Amygdala (tissue), 56 donors: ENCODE measurements around the gene RUNX2.

Source experiments
- DNase-seq, 56 donors: peaks; one replicate each; lab custom pipeline; 2025; lab: John Stamatoyannopoulos, UW

The RUNX2 gene

DNA sequence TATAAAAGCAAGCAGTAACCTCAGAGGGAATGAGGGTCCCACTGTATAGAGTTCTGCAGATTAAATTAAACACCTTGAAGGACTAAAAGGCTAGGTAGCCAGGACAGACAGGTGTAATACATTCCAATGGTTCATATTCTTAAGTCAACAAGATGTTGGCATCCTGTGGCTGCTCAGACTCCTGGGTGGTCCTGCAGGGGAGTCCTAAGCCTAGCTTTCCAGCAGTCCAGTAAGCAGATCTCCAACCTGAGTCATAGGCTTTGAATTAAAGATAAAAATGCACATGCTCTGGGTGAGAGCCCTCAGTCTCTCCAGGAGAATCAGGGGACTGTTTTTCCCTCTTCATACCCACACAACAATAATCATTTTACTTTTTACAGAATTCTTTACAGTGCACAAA lies 356.9 kb downstream of the RUNX2 start:
- no peak for DNase-seq

DNA sequence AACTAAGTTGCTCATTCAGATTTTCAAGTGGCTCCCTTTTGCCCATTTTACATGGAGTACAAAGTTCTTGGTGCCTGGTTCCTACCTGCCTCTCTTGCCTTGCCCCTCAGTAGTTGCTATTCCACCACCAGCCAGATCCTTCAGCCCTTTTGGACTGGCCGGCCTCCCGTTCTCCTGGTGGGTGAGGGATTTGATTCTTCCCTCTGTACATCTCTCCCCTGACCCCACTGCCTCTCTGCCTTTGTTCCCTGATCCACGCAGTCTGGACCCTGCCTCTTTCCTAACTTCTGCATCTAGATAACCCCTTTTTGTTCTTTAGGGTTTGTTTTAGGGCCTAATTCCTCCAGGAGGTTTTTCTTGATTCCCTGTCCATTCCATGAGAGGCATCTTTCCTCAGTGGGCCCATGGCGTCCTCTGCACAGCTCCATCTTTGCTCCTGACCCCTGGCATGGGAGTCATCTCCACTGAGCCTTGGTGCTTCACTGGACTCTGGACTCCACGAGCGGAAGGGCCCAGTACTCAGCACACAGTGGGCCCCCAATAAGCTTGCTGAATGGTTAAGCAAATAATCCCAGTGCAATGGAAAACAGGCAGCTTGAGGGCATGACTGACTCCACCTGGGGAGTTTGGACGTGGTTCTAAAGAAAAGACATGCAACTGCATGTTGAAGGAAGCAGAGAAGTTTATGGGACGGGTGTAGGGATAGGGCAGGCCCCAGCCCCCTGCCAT lies 358.9 kb downstream of the RUNX2 start:
- no peak for DNase-seq

DNA sequence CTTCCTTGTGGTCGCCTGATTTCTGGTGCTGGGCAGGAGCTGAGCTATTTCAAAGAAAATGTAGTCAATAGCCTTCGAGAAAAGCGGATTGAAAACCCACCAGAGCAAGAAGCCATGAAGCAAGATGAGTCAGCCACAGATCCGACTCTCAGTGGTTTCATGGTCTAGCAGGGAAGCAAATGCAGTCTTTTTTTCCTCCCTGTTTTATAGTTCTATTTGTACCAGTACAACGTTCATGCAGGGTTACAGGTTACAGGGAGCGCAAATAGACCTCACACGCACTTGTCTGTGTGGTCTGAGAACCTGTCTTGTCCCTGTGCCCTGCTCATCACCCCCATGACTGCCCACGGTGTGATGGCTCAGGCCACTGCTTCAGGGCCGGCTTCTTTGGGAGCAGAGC lies 359.4 kb downstream of the RUNX2 start:
- DNase-seq: no peak

DNA sequence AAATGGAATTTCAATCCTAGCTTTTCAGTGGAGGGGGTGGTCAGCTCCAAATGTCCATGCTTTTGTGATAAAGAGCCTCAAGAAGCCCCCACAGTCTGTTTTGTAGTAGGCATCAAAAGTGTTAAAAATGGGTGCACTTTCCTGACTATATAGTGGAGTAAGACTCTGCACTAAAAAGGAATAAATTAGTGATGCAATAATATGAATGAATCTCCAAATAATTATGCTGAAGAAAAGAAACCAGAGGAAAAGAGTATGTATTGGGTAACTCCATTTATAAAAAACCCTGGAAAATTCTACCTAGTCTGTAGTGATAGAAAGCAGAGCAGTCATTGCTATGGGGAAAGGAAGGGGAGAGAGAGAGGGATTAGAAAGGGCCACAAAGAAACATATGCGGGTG lies 360.1 kb downstream of the RUNX2 start:
- DNase-seq: no peak

DNA sequence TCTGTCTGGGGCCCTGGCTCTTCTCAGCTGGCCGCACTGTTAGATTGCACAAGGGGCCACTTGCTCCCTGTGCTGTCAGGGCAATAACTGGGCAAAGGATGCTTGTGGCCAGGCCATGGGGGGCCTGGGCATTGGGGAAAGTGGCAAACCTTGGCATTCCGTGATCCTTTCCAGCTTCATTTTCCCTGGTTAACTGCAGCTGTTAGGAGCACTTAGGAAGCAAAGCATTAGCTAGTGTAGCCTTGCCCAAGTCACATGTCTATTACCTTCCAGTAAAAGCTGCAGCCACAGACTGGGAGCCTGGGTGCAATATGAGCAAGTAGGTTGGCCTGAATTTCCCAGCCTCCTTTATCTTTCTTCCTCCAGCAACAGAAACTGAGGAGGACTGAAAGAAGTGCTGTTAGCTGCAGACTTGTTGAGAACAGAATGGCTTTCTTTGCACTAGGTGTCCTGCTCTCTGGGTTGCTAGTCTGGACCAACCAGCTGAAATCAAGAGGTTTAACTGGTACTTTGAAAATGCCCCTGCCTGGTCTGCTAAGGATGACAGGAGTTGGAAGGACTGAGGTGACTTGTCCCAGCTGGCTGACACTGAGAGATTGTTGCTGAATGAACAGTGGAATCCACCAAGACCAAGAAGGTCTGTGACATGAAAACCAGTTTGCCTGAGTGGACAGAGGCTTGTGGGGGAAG lies 361.9 kb downstream of the RUNX2 start:
- no peak for DNase-seq

DNA sequence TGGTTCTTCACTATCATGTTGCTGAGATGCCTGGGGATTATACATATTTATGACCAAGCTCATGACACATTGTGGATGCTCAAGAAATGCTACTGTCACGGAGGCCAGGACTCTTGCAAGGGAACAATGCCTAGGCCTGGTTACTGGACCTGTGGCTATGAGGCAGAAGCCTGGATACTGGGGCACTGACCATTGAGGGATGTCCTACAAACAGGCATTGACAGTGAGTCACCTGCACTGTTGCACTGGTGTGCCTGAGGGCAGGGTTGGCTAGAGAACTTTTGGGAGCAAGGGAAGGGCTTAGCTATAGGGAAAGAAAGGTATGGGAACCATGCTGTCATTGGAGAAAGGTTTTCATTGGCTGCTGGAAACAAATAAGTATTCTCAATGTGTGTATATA lies 362.7 kb downstream of the RUNX2 start:
- DNase-seq: no peak

DNA sequence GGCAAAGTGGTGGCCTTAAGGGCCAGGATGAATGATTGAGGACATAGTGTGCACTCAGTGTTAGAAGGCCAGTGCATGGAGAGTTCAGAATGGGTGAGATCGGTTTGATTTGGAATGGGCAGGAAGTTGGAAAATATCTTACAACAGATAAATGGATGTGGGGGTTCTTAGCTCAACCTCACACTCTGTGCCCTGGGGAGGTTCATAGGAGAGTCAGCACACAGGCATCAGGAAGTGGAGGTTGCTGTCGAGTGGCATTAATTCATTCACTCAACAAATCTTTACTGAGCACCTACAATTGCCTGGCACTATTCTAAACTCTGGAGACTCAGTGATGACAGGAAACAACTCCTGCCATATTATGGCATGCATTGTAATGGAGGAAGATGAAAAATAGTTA lies 363.3 kb downstream of the RUNX2 start:
- DNase-seq: no peak

DNA sequence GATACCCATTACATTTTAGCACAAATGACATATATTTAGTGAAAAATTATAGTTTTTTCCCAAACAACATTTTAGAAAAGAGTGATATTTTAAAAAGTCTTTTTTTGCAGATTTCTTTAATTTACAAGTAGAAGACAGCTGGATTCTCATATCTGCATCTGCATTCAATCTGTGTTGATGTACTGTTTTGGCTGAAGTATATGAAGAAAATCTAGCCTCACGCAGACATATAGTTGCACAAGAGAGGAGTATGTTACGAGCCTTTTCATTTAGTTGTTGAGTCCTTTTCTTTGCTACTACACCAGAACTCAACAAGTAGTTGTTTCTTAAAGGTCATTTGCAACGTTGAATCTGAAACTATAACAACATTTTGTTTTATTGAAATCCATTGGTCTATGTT lies 363.9 kb downstream of the RUNX2 start:
- no peak for DNase-seq

DNA sequence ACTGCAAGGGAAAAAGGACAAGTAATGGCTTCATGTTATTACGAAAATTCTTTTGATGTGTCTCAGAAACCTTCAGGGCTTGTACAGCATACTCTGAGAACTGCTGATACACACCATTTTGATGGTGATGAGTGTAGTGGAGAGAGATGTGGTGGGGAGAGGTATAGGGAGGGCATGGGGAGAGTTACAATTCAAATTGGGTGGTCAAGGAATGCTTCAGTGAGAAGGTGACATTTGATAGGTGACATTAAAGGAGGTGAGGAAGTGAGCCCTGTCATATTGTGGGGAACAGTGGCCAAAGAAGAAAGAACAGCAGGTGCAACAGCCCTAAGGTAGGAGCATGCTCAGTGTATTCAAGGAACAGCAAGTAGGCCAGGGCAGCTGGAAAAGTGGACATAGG lies 368.6 kb downstream of the RUNX2 start:
- no peak for DNase-seq

DNA sequence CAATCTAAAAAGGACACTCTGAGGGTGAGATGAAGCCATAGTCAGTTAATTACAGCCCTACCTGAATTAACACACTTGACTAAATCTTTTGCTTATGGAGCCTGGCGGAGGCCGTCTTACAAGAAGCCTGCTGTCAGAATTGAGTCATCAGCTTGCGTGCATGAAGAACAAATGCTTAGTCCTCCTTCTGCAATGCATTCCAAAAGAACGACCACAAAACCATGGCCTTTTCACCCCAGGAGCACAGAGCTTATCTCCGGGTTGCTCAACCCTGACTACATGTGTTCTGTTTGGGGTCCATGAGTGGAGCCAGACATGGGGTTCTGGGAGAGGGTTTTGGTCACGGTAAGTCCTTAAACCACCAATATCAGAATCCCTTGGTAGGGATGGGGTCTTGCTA lies 369.5 kb downstream of the RUNX2 start:
- DNase-seq: no peak

DNA sequence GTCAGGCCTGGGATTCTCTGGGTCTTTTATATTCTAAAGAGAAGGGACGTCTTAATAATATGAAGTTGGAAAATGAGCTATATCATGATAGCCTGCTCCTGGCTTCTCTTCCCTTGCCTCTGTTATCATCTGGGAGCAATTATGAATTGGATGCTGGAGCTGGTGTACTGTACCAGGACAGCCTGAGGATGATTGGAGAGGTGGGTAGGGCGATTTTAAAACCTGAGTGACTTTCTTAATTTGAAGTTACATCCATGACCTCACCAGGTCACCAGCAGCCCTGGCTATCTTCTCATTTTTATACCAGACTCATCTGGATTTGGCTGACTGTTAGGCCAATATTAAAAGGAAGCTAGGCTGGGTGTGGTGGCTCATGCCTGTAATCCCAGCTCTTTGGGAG lies 369.9 kb downstream of the RUNX2 start:
- no peak for DNase-seq

DNA sequence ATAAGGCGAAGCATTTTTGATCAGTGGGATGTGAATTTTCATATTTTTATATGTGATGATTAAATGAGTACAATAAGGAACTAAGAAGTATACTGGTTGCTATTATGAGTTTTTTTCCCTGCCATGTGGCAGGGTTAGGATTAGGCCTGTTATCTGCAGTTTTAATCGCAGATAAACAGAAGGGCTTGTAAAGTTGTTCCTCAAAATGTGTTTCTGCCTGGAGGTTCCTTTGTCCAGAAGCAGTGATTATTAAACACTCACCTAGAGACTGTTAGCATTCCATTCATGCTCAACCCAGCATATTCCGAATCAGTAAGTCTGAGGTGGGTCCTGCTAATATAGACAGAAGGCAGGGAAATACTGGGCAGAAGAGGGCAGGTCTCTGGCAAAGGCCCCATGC lies 371.5 kb downstream of the RUNX2 start:
- no peak for DNase-seq

DNA sequence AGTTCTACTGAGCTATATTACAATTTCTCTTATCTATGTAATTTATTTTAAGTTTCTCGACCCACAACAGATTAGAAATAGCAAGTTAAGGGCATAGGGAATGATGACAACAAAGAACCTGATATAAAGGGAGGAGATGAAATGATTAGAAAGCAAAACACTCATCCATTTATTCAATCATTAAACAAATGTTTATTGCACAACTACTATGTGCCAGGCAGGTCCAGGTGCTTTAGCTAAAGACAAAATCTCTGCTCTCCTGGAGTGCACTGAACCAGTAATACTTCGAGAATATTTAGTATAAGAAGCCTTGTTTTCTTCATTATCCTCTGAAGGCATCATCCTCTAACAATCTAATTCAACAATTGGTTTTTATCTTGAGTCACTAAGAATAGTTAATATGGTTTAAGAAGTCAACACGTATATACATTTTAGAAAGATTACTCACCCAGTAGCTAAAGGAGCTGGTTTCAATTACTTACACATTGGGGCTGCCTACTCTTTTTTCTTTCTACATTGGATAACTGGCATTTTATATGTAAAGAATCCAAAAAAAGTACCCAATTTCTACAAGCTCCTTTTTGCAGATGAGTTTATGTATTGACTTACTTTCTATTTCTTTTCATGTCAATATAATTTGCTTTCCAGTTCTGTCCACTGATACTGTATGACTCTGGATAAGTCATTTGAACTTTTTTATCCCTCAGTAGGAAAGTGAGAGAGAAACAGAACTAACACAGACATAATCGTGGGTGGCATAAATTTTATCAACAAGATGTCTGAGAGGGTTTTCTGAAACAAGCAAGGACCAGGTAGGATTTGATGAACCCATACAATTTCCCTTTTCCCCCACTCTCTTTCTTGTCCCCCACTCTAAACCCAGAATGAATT lies 375.0 kb downstream of the RUNX2 start:
- no peak for DNase-seq

DNA sequence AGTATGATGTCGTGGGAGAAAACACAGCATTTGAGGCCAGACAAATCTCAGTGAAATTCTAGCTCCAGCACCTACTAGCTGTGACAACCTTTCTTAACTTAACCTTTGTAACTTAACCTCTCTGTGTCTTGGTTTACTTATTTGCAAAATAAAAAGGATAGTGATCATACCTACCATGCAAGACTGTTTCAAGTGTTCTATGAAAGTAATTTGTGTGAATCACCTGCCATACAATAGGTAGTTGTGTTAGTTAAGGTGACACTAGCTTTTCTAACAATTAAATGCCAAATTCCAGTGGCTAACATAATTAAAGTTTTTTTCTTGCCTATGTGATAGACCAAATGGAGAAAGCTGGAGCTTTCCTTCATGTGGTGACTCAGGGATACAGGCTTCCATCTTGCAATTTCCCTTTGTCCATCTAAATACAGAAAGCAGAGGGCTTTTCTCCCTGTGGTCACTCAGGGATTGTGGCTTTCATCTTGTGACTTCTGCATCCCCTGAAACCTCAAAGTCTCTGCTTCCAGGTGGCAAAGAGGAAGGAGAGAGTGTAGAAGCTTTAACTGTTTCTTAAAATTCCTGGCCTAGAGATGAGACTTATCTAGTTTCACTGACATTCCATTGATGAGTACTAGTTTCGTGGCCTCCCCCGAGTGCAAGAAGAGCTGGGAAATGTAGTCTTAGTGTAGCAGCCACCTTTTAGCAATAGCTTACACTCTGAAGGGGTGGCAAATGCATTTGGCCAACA lies 376.1 kb downstream of the RUNX2 start:
- DNase-seq: no peak

DNA sequence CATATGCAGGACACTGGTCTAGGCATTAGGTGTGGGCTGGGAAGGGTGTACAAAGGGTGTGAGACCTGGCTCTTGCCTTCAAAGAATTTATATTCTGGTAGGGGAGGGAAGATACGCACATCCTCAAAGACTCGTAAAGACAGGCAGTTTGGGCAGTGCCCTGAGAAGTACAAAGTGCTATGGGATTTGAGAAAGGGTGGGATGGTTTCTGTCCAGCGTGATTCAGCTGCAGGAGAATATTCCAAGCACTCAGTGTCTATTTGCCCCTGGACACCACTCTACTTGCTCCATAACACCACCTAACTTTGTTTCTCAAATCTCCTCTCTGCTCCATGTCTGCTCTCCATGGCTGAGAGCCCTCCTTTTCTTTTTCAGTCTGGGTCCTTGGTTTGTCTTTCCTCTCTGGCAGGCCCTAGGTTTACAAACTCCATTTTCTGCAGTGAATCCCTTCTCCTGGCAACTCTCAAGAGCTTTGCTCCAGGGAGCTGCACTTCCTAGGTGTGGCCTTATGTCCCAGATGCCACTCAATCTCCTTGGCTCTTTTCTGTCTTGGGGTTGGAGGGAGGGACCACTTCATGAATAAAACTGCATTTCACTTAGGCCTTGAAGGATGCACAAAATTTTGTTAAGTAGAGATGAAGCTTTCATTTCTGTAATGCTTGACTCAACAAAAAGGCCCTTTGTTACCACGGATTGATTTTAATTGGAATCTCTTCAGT lies 377.2 kb downstream of the RUNX2 start:
- no peak for DNase-seq

DNA sequence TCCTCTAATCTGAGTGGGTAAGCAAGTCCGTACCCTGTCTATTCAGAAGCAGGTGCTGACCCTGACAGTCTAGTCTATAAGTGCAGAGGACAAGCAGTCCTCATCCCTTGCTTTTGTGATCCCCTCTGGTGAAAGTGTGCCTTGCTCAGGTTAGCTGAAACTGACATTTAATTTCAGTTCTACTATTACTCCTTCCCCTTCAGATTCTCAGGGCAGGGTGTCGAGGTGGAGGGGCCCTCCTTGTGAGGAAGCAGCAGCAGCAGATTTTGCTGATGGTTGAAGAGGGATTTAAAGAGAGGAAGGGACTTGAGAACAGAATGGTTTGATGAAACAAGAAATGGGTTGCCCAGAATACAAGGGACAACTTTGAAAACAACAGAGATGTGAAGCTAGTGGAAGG lies 378.2 kb downstream of the RUNX2 start:
- DNase-seq: no peak

DNA sequence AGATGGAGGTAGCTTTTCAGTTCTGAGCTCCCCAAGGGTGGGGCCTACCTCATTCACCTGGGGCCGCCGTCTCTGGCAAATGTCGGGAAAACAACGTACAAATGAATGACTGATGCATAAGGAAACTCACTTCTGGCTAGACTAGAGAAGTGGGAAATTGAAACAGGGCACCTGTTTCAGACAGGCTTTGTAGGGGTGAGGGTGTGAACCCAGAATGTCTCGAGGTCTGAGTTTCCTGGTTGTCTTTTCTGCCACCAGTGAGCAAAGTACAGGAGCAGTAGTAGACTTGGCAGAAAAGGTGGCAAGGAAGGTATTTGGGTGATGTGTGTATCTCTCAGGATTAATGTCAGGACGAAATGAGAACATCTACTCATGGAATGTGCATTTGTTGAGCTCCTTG lies 379.0 kb downstream of the RUNX2 start:
- no peak for DNase-seq

DNA sequence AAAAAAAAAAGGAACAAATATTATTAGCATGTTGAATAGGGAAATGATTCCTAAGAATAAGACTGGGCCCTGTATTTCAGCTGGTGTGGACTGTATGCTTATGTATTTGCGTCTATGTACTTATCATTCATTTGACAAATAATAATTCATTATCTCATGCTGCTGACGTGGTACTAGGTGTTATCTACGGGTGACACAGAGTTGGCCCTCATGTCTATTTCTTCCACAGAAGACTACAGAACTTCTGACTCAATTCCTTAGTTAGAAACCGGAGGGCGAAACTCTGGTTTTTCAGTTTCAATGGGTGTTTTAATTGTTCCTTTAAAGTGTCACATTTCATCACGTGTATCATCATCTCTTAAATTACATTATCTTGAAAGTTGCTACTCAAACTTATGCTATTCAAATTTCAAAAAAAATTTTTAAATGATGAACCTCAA lies 381.7 kb downstream of the RUNX2 start:
- DNase-seq: no peak

DNA sequence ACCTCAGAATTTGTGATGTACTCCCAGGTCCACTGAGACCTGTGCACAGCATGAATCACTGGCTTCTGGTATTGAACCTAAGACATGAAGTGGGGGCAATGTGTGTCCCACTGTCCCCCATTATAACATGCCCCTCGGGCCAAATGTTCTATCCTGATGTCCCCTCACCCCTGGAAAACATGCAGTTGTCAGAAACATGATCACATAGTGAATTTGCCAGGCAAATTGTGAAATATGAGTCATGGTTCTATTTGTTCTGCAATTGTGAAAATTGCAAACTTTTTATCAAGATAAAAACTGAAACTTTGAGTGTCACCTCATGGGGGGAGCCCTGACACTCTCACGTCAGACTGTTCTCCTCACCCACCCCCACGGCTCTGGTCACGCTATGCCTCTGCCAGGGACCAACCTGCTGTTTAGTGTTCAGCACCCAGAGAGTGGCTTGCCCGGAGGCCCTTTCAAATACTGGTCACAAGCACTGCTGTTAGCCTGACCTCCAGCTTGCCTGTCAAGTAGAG lies 382.2 kb downstream of the RUNX2 start:
- DNase-seq: no peak

DNA sequence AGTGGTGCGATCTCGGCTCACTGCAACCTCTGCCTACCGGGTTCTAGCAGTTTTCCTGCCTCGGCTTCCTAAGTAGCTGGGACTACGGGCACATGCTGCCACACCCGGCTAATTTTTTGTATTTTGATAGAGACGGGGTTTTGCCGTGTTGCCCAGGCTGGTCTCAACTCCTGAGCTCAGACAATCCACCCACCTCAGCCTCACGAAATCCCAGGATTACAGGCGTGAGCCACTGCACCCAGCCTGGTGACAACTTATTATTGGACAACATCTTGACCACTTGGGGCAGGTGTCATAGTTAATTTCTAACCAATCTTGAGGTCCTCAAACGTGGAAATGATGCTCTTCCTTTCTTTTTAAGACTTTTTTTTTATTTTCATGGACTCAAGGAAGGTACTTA lies 383.9 kb downstream of the RUNX2 start:
- DNase-seq: no peak
